Calu3 (cell line): ENCODE results near the gene TUBB8B. TPM values are rescaled to one million over a fixed set of nuclear protein-coding genes. Genes with fewer than 3 reads are reported as not detected.
"Not testable (repeated sequence)": the region's sequence is repeated elsewhere in the genome, so short reads cannot be mapped to it uniquely, and the experiment has no call there.

Experiments
- BruUV-seq: library from RNA; stranded (reverse); fragments of 400-500 nt; replicated peaks from 2 replicates; lab custom pipeline; 2021; lab: Mats Ljungman, UMichigan
- CTCF ChIA-PET: fragments of 300-600 bp; sonication (Branson Sonifier 250); formaldehyde crosslinking; loops from one replicate; lab custom pipeline; 2022; ENCODE audit warnings: antibody characterized with exemption; lab: Charles Lee
- DNase-seq: peaks from one replicate; pipeline ENCODE4 v3.0.0; 2022
- H3K27ac Mint-ChIP-seq: one replicate; pipeline ENCODE4 v1.8.0; 2022; ENCODE audit warnings: mixed read lengths; ENCODE audit not compliant: unreplicated experiment
- H3K27me3 Mint-ChIP-seq: one replicate; pipeline ENCODE4 v1.8.0; 2022; ENCODE audit warnings: mixed read lengths; ENCODE audit not compliant: unreplicated experiment
- H3K36me3 Mint-ChIP-seq: one replicate; pipeline ENCODE4 v1.8.0; 2022; ENCODE audit warnings: mild to moderate bottlenecking, moderate library complexity, mixed read lengths; ENCODE audit not compliant: insufficient read depth, unreplicated experiment
- H3K4me1 Mint-ChIP-seq: one replicate; pipeline ENCODE4 v1.8.0; 2022; ENCODE audit warnings: mild to moderate bottlenecking, low read depth, mixed read lengths; ENCODE audit not compliant: unreplicated experiment
- H3K4me3 Mint-ChIP-seq: one replicate; pipeline ENCODE4 v1.8.0; 2022; ENCODE audit warnings: mild to moderate bottlenecking, low read depth, moderate library complexity, mixed read lengths; ENCODE audit not compliant: unreplicated experiment
- H3K9me3 Mint-ChIP-seq: one replicate; pipeline ENCODE4 v1.8.0; 2022; ENCODE audit warnings: low read depth, mixed read lengths; ENCODE audit not compliant: unreplicated experiment
- intact Hi-C: fragments of 100-400 bp; cut with micrococcal nuclease; formaldehyde crosslinking; loops from one replicate; pipeline ENCODE4 v1.10.0; 2022; ENCODE audit not compliant: unreplicated experiment
- total RNA-seq: library from RNA; stranded (reverse); gene quantifications from 2 replicates; pipeline ENCODE4 v1.2.3, GENCODE V29; 2022

The TUBB8B gene
- total RNA-seq, 1 experiment from 2014 or later, result 0.35 TPM

DNA sequence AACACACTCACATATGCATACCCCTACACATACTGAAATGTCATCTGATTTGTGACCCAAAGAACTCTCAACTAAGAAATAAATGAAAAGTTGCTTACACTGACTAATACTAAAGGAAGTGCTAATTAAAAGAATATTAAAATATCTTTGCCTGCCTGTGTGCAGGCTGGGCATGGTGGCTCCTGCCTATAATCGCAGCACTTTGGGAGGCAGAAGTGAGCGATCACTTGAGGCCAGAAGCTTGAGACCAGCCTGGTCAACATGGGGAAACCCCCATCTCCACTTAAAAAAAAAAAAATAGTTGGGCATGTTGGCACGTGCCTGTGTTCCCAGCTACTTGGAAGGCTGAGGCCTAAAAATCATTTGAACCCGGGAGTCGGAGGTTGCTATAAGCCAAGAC, 14.9 kb upstream of the TUBB8B start:
- intact Hi-C loops, H3K27ac Mint-ChIP-seq, H3K4me1 Mint-ChIP-seq, BruUV-seq, CTCF ChIA-PET, DNase-seq, H3K9me3 Mint-ChIP-seq, H3K4me3 Mint-ChIP-seq, H3K36me3 Mint-ChIP-seq: not testable (repeated sequence)
- peaks cover 17% of the 10 kb centered on the region for H3K27me3 Mint-ChIP-seq

DNA sequence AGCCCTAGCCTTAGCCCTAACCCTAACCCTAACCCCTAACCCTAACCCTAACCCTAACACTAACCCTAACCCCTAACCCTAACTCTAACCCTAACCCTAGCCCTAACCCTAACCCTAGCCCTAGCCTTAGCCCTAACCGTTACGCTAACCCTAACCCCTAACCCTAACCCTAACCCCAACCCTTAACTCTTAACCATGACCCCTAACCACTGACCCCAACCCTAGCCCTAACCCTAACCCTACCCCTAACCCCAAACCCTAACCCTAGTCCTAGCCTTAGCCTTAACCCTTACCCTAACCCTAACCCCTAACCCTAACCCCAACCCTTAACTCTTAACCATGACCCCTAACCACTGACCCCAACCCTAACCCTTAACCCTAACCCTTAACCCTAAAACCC, 14.2 kb upstream of the TUBB8B start:
- H3K9me3 Mint-ChIP-seq, intact Hi-C loops, H3K27ac Mint-ChIP-seq, H3K4me1 Mint-ChIP-seq, BruUV-seq, CTCF ChIA-PET, H3K4me3 Mint-ChIP-seq, H3K36me3 Mint-ChIP-seq, DNase-seq: not testable (repeated sequence)
- peaks cover 12% of the 10 kb centered on the region for H3K27me3 Mint-ChIP-seq

DNA sequence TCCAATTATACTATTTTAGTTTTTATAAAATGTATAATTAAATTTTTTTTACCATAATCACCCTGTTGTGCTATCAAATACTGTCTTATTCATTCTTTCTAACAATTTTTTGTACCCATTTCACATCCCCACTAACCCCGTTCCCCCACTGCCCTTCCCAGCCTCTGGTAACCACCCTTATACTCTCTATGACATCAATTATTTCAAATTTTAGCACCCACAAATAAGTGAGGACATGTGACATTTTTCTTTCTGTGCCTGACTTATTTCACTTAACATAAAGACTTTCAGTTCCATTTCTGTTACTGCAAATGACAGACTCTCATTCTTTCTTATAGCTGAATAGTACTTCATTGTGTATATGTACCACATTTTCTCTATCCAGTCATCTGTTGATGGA, 5.0 kb upstream of the TUBB8B start:
- intact Hi-C loops, H3K27ac Mint-ChIP-seq, H3K36me3 Mint-ChIP-seq, BruUV-seq, DNase-seq, H3K4me3 Mint-ChIP-seq, H3K4me1 Mint-ChIP-seq, CTCF ChIA-PET, H3K9me3 Mint-ChIP-seq, H3K27me3 Mint-ChIP-seq: not testable (repeated sequence)

DNA sequence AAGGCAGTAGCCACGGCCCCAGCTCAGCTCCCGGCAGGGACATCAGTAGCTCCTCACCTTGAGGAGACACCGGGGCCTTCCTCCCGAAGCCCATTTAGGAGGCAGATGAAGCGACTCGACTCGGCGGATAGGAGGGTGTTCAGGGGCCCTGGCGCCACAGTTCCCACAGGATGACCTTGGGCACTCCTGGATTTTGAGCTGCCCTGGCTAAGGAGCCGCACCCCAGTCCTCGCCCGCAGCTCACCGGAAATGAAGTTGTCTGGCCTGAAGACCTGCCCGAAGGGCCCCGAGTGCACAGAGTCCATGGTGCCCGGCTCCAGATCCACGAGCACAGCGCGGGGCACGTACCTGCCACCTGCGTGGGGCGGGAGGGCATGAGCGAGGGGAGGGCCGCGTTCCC, 719 bp downstream of the TUBB8B start:
- BruUV-seq, H3K36me3 Mint-ChIP-seq, H3K27me3 Mint-ChIP-seq, H3K27ac Mint-ChIP-seq, H3K4me3 Mint-ChIP-seq, intact Hi-C loops, H3K9me3 Mint-ChIP-seq, H3K4me1 Mint-ChIP-seq, DNase-seq: not testable (repeated sequence)
- CTCF ChIA-PET, result interaction anchor here (0.6 kb wide), 1 partner anchor 21 kb away, joined by 3 read pairs; no protein-coding TSS in a partner anchor

DNA sequence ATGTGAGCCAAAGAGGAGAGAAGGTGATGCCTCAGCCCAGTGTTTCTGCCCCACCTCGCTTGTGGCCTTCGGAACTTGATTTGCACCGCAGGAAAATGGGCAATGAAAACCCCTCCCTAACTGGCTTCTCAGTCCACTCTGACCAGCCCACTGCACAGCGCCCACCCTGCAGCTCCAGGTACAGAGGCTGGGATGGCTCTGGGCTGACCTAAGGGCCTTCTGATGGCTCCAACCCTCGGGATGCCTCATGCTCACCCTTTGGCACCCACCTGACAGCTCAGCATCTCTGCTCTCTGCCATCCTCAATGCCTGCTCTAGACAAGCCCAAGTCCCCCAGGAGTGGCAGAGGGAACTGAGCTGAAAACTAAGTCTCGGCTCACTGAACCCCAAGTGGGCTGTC, 36.2 kb downstream of the TUBB8B start:
- H3K4me1 Mint-ChIP-seq, DNase-seq, H3K9me3 Mint-ChIP-seq, BruUV-seq, H3K4me3 Mint-ChIP-seq, CTCF ChIA-PET, intact Hi-C loops, H3K36me3 Mint-ChIP-seq, H3K27ac Mint-ChIP-seq, H3K27me3 Mint-ChIP-seq: not testable (repeated sequence)

DNA sequence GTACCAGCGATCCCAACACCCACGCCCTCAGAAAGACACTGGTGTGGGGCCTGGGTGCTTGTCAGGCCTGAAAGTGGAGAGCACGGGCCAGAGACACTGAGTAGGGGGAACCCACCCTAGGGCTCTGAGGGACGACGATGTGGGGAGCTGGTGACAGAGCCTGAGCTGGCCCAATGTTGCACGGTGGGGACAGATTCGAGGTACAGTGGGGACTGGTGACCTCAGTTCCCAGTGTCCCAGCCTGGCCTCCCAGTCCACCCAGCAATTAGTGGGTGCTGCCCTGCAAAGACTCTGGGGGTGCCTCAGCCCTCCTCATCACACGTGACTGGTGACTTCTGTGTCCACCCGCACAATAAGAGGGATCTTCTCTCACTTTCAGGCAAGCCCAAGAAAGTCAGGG, 36.6 kb downstream of the TUBB8B start:
- H3K9me3 Mint-ChIP-seq, H3K4me1 Mint-ChIP-seq, CTCF ChIA-PET, intact Hi-C loops, DNase-seq, H3K4me3 Mint-ChIP-seq, H3K27me3 Mint-ChIP-seq, H3K36me3 Mint-ChIP-seq, BruUV-seq, H3K27ac Mint-ChIP-seq: not testable (repeated sequence)

DNA sequence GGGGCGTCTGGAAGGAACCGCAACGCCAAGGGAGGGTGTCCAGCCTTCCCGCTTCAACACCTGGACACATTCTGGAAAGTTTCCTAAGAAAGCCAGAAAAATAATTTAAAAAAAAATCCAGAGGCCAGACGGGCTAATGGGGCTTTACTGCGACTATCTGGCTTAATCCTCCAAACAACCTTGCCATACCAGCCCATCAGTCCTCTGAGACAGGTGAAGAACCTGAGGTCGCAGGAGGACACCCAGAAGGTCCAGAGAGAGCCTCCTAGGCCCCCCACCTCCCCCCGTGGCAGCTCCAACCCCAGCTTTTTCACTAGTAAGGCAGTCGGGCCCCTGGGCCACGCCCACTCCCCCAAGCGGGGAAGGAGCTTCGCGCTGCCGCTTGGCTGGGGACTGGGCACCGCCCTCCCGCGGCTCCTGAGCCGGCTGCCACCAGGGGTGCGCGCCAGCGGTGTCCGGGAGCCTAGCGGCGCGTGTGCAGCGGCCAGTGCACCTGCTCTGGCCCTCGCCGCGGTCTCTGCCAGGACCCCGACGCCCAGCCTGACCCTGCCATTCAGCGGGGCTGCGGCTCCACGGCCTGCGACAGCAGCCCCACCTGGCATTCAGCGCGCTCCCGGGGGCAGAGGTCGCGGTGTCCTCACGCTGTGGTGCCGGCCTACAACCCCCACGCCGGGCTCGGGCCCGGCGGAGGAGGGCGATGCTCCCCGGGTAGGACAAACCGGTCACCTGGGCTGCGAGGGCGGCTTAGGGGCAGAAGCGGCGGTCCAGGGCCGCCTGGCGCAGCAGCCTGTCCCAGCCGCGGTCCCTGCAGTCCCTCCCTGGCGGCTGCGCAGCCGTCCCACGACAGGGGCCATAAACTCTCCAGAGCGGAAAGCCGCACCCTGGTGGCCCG, 37.8 kb downstream of the TUBB8B start:
- BruUV-seq, CTCF ChIA-PET, H3K36me3 Mint-ChIP-seq, H3K4me1 Mint-ChIP-seq, H3K27me3 Mint-ChIP-seq, DNase-seq, H3K27ac Mint-ChIP-seq, intact Hi-C loops, H3K4me3 Mint-ChIP-seq, H3K9me3 Mint-ChIP-seq: not testable (repeated sequence)

DNA sequence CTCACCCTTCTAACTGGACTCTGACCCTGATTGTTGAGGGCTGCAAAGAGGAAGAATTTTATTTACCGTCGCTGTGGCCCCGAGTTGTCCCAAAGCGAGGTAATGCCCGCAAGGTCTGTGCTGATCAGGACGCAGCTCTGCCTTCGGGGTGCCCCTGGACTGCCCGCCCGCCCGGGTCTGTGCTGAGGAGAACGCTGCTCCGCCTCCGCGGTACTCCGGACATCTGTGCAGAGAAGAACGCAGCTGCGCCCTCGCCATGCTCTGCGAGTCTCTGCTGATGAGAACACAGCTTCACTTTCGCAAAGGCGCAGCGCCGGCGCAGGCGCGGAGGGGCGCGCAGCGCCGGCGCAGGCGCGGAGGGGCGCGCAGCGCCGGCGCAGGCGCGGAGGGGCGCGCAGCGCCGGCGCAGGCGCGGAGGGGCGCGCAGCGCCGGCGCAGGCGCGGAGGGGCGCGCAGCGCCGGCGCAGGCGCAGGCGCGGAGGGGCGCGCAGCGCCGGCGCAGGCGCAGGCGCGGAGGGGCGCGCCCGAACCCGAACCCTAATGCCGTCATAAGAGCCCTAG, 38.7 kb downstream of the TUBB8B start:
- H3K4me1 Mint-ChIP-seq, intact Hi-C loops, BruUV-seq, H3K27ac Mint-ChIP-seq, CTCF ChIA-PET, H3K4me3 Mint-ChIP-seq, H3K9me3 Mint-ChIP-seq, H3K27me3 Mint-ChIP-seq, H3K36me3 Mint-ChIP-seq: not testable (repeated sequence)
- peak; percentile 6 for DNase-seq

DNA sequence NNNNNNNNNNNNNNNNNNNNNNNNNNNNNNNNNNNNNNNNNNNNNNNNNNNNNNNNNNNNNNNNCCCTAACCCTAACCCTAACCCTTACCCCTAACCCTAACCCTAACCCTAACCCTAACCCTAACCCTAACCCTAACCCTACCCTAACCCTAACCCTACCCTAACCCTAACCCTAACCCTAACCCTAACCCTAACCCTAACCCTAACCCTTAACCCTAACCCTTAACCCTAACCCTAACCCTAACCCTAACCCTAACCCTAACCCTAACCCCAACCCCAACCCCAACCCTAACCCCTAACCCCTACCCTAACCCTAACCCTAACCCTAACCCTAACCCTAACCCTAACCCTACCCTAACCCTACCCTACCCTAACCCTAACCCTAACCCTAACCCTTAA, 39.5 kb downstream of the TUBB8B start:
- DNase-seq, H3K27me3 Mint-ChIP-seq, H3K4me3 Mint-ChIP-seq, H3K36me3 Mint-ChIP-seq, intact Hi-C loops, H3K4me1 Mint-ChIP-seq, H3K27ac Mint-ChIP-seq, BruUV-seq, H3K9me3 Mint-ChIP-seq, CTCF ChIA-PET: not testable (repeated sequence)
